Measurements from ENCODE around the gene TDO2.

TDO2 gene

DNA sequence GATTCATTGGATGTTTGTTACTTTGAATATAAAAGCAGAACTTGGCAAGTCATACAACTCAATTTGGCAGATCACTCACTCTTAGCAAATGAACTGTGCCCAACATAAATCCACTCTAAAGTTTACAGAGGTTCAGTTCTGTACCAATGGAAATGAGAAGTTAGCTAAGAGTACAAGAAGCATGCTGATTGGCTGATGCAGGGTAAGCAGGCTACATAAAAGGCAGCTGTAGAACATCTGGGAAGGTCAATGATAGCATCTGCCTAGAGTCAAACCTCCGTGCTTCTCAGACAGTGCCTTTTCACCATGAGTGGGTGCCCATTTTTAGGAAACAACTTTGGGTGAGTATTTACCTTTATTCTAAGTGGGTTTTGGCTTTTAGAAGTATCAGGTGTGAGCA, at the start of gene TDO2:
TDO2 (plus strand) TSS at position 244 of the 400 bp plus-strand sequence; CDS start at position 307, 63 bp downstream.
- Histone ChIP-seq H3K27ac (ENCODE audit: low read depth, low read length) (no peak within 1 kb of the TSS), H3K36me3 (ENCODE audit: control insufficient read depth, insufficient read depth, low read length) (no peaks in the 10 kb centered on the region), H3K27me3 (ENCODE audit: control insufficient read depth, insufficient read depth, low read length) (no peaks in the 10 kb centered on the region), H3K4me1 (ENCODE audit: control insufficient read depth, insufficient read depth, low read length) (peaks cover 14% of the 10 kb centered on the region; the same call in 1 of the 2 replicates), H3K9ac (ENCODE audit: low read length) (no peak within 1 kb of the TSS), H3K4me3 (ENCODE audit: low read depth, low read length) (no peak within 1 kb of the TSS), H3K9me3 (ENCODE audit: control insufficient read depth, insufficient read depth, low read depth, low read length) (no peaks in the 10 kb centered on the region)

DNA sequence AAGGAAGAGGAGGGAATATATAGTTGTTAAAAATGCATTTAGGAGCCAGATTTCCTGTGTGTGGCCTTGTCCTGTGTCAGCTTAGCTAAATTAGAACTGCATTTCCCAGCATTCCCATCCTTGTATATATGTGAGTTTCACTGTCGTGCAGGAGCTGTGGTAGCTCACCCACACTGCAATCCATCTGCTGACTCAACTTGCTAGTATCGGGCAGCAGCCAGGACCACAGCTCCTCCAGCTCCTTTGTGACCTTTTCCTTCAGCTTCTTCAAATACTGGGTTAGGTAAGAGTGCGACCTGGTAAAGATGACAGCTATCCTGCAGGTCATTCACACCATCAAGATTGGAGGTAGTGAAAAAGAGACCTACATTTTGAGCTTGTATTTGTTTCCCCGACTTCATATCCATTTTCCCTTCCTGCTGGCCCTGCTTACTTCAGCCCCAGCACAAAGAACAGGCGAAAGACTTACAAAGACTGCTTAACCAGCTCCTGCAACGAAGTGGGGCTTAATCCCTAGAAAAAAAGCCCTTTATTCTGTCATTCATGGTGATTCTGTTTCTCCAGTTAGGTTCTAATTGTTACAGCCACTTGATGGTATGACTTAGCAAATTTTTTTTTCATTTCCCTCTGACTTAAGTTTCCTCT, 48.8 kb upstream of the TDO2 start:
- Histone ChIP-seq H3K36me3 (ENCODE audit: control insufficient read depth, insufficient read depth, low read length) (no peaks in the 10 kb centered on the region), H3K4me3 (ENCODE audit: low read depth, low read length) (no peak overlapping the region), H3K27ac (ENCODE audit: low read depth, low read length) (no peak overlapping the region), H3K9ac (ENCODE audit: low read length) (no peak overlapping the region), H3K27me3 (ENCODE audit: control insufficient read depth, insufficient read depth, low read length) (no peaks in the 10 kb centered on the region), H3K4me1 (ENCODE audit: control insufficient read depth, insufficient read depth, low read length) (no peaks in the 10 kb centered on the region), H3K9me3 (ENCODE audit: control insufficient read depth, insufficient read depth, low read depth, low read length) (no peaks in the 10 kb centered on the region; the same call in 1 of the 2 replicates)

DNA sequence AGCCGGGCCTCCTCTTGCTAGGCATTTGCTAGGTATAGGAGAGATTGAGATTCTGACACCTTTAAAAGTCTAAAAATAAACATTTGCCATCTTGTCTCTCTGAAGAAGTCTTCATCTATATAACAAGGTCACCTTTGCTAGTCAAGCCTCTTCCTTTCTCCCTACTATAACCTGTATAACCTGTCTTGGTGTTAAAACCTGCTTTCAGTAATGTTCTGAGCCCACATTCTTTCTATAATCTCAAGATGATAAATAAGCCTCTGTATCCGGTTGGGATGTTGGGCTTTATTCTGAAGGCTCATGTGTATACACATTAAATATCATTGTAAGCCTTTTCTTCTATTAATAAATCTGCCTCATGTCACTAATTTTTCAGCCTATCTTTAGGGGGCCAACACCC, 47.6 kb upstream of the TDO2 start:
- Histone ChIP-seq H3K27ac (ENCODE audit: low read depth, low read length) (no peak overlapping the region), H3K4me3 (ENCODE audit: low read depth, low read length) (no peak overlapping the region), H3K27me3 (ENCODE audit: control insufficient read depth, insufficient read depth, low read length) (no peaks in the 10 kb centered on the region), H3K9ac (ENCODE audit: low read length) (no peak overlapping the region), H3K36me3 (ENCODE audit: control insufficient read depth, insufficient read depth, low read length) (no peaks in the 10 kb centered on the region), H3K4me1 (ENCODE audit: control insufficient read depth, insufficient read depth, low read length) (no peaks in the 10 kb centered on the region), H3K9me3 (ENCODE audit: control insufficient read depth, insufficient read depth, low read depth, low read length) (no peaks in the 10 kb centered on the region; the same call in 1 of the 2 replicates)

DNA sequence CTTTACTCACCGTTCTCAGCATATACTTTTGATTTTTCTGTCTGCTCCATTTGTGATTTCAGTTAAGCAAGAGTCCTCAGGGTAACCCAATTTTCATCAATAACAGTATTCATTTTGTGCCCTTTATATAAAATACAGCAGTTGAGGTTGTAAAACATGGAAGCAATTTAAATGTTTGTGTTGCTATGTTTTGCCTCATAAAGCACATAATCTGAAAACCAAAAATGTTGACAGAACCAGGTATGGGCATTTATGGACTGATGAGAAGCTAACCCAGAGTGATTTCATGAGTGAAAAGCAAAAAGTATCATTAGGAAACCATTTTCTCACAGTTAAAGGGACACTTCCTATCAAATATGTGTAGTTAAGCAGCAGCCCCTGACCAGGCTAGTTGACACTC, 37.3 kb upstream of the TDO2 start, which contains the start of gene ASIC5:
ASIC5 (minus strand) TSS at position 101 of the 400 bp plus-strand sequence; CDS start at position 50, 51 bp downstream.
- Histone ChIP-seq H3K4me3 (ENCODE audit: low read depth, low read length) (no peak within 1 kb of the TSS), H3K36me3 (ENCODE audit: control insufficient read depth, insufficient read depth, low read length) (no peaks in the 10 kb centered on the region), H3K27me3 (ENCODE audit: control insufficient read depth, insufficient read depth, low read length) (no peaks in the 10 kb centered on the region), H3K9me3 (ENCODE audit: control insufficient read depth, insufficient read depth, low read depth, low read length) (peaks cover 20% of the 10 kb centered on the region), H3K4me1 (ENCODE audit: control insufficient read depth, insufficient read depth, low read length) (no peaks in the 10 kb centered on the region), H3K27ac (ENCODE audit: low read depth, low read length) (no peak within 1 kb of the TSS), H3K9ac (ENCODE audit: low read length) (no peak within 1 kb of the TSS)

DNA sequence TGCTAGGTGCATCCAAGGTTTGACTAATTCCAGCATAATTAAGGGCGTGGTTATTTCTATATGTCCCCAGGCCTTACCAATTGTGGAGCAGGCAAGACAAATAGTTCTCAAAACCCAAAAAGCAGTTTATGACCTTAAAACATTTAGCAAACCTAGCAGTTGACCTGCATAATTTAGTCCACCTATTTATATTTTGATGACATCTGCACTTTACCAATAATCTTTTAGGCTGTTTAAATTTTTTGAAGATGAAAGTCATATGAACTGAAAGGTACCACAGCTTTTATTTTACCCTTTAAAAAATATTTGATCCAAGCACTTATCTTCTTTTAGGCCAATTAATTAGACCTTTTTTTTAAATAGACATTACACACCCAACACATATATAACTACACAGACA, 27.6 kb upstream of the TDO2 start:
- Histone ChIP-seq H3K4me3 (ENCODE audit: low read depth, low read length) (no peak overlapping the region), H3K27me3 (ENCODE audit: control insufficient read depth, insufficient read depth, low read length) (no peaks in the 10 kb centered on the region), H3K27ac (ENCODE audit: low read depth, low read length) (no peak overlapping the region), H3K4me1 (ENCODE audit: control insufficient read depth, insufficient read depth, low read length) (no peaks in the 10 kb centered on the region), H3K9me3 (ENCODE audit: control insufficient read depth, insufficient read depth, low read depth, low read length) (peaks cover 22% of the 10 kb centered on the region), H3K36me3 (ENCODE audit: control insufficient read depth, insufficient read depth, low read length) (no peaks in the 10 kb centered on the region), H3K9ac (ENCODE audit: low read length) (no peak overlapping the region)

DNA sequence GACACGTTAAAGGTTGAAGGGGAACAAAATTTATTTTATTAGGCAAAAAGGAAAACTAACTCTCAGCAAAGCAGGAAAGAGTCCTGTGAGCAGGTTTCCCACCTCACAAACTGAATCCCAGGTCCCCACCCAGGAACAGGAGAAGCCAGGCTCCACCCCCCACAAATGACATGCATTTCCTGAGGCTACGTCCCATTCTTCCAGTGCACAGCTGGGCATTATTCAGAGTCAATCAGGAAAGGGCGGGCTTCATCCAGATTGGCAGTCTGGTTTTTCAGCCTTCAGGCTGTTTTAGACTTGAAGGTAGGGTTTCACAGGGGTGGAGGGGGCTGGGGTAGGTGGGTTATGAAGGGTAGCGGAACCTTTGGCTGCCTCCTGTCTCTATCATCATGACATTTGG, 25.5 kb upstream of the TDO2 start:
- peaks cover 22% of the 10 kb centered on the region for H3K9me3 ChIP-seq (ENCODE audit: control insufficient read depth, insufficient read depth, low read depth, low read length)
- no peak overlapping the region for H3K4me3 ChIP-seq (ENCODE audit: low read depth, low read length)
- H3K27me3 ChIP-seq (ENCODE audit: control insufficient read depth, insufficient read depth, low read length) = no peaks in the 10 kb centered on the region
- H3K36me3 ChIP-seq (ENCODE audit: control insufficient read depth, insufficient read depth, low read length) = no peaks in the 10 kb centered on the region
- H3K9ac ChIP-seq (ENCODE audit: low read length) = no peak overlapping the region
- H3K27ac ChIP-seq (ENCODE audit: low read depth, low read length) = no peak overlapping the region
- H3K4me1 ChIP-seq (ENCODE audit: control insufficient read depth, insufficient read depth, low read length) = no peaks in the 10 kb centered on the region

DNA sequence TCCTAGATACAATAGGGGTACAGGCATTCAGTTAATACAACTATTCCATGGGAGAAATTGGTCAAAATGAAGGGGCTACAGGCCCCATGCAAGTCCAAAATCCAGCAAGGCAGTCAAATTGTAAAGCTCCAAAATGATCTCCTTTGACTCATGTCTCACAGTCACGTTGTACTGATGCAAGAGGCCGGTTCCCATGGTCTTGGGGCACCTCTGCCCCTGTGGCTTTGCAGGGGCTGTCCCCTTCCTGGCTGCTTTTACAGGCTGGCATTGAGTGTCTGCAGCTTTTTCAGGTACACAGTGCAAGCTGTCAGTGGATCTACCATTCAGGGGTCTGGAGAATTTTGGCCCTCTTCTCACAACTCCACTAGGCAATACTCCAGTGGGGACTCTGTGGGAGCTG, 24.9 kb upstream of the TDO2 start:
- Histone ChIP-seq H3K27ac (ENCODE audit: low read depth, low read length) (no peak overlapping the region), H3K9me3 (ENCODE audit: control insufficient read depth, insufficient read depth, low read depth, low read length) (peaks cover 26% of the 10 kb centered on the region), H3K9ac (ENCODE audit: low read length) (no peak overlapping the region), H3K4me3 (ENCODE audit: low read depth, low read length) (no peak overlapping the region), H3K27me3 (ENCODE audit: control insufficient read depth, insufficient read depth, low read length) (no peaks in the 10 kb centered on the region), H3K4me1 (ENCODE audit: control insufficient read depth, insufficient read depth, low read length) (no peaks in the 10 kb centered on the region), H3K36me3 (ENCODE audit: control insufficient read depth, insufficient read depth, low read length) (no peaks in the 10 kb centered on the region)

DNA sequence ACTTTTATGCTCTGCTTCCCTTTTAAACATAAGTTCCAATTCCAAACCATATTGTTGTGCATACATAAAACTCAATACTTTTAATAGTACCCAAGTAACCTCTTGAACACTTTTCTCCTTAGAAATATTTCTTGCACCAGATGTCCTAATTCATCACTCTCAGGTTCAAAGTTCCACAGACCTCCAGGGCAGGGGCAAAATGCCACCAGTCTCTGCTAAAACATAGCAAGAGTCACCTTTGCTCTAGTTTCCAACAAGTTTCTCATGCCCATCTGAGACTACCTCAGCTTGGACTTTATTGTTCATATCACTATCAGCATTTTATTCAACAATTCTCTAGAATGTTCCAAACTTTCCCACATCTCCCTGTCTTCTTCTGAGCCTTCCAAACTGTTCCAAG, 23.7 kb upstream of the TDO2 start:
- Histone ChIP-seq H3K9ac (ENCODE audit: low read length) (no peak overlapping the region), H3K36me3 (ENCODE audit: control insufficient read depth, insufficient read depth, low read length) (no peaks in the 10 kb centered on the region), H3K27me3 (ENCODE audit: control insufficient read depth, insufficient read depth, low read length) (no peaks in the 10 kb centered on the region), H3K4me1 (ENCODE audit: control insufficient read depth, insufficient read depth, low read length) (no peaks in the 10 kb centered on the region), H3K9me3 (ENCODE audit: control insufficient read depth, insufficient read depth, low read depth, low read length) (peaks cover 31% of the 10 kb centered on the region), H3K27ac (ENCODE audit: low read depth, low read length) (no peak overlapping the region), H3K4me3 (ENCODE audit: low read depth, low read length) (no peak overlapping the region)

DNA sequence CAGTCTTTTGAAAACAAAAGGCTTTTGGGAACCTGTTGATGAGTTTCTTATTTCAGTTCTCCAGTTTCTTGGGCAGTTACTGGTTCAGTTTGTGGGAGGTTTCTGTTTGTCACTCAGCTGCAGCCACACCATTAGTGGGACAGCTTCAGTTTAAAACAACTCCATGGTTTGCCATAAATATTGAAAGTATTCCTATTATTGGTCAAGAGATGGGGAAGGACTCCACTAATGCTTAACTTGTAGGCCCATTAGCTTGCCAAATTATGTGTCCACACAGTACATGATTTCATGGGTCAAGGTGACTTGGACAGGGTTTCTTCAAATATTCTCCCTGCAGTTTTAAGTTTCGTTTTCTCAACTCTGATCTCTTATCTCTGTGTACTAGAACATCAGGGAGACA, 21.9 kb upstream of the TDO2 start:
- H3K27ac ChIP-seq (ENCODE audit: low read depth, low read length) = no peak overlapping the region
- no peaks in the 10 kb centered on the region for H3K4me1 ChIP-seq (ENCODE audit: control insufficient read depth, insufficient read depth, low read length)
- H3K27me3 ChIP-seq (ENCODE audit: control insufficient read depth, insufficient read depth, low read length) = no peaks in the 10 kb centered on the region
- H3K36me3 ChIP-seq (ENCODE audit: control insufficient read depth, insufficient read depth, low read length) = no peaks in the 10 kb centered on the region
- no peak overlapping the region for H3K4me3 ChIP-seq (ENCODE audit: low read depth, low read length)
- H3K9me3 ChIP-seq (ENCODE audit: control insufficient read depth, insufficient read depth, low read depth, low read length) = peaks cover 30% of the 10 kb centered on the region
- H3K9ac ChIP-seq (ENCODE audit: low read length) = no peak overlapping the region

DNA sequence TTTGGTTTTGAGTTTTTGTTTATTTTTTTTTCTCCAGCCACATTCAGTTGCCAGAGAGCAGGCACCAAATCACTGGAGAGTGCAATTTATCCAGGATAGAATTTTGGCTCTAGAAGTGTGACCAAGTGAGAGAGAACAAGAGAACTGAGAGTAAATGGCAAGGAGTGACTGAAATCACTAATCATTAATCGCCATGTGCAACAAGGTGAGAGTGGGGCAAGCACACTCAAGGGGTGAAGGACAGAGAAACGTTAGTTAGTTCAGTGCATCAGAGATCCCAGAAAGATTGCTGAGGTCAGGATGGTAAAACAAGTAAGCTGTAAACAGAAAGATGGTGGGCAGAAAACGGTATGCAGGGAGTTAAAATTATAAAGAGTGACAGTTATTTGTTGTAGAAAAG, 19.6 kb upstream of the TDO2 start:
- H3K27ac ChIP-seq (ENCODE audit: low read depth, low read length) = no peak overlapping the region
- no peaks in the 10 kb centered on the region for H3K4me1 ChIP-seq (ENCODE audit: control insufficient read depth, insufficient read depth, low read length)
- H3K36me3 ChIP-seq (ENCODE audit: control insufficient read depth, insufficient read depth, low read length) = no peaks in the 10 kb centered on the region
- no peak overlapping the region for H3K9ac ChIP-seq (ENCODE audit: low read length)
- no peak overlapping the region for H3K4me3 ChIP-seq (ENCODE audit: low read depth, low read length)
- H3K27me3 ChIP-seq (ENCODE audit: control insufficient read depth, insufficient read depth, low read length) = no peaks in the 10 kb centered on the region
- peaks cover 16% of the 10 kb centered on the region; the same call in 1 of the 2 replicates for H3K9me3 ChIP-seq (ENCODE audit: control insufficient read depth, insufficient read depth, low read depth, low read length)

DNA sequence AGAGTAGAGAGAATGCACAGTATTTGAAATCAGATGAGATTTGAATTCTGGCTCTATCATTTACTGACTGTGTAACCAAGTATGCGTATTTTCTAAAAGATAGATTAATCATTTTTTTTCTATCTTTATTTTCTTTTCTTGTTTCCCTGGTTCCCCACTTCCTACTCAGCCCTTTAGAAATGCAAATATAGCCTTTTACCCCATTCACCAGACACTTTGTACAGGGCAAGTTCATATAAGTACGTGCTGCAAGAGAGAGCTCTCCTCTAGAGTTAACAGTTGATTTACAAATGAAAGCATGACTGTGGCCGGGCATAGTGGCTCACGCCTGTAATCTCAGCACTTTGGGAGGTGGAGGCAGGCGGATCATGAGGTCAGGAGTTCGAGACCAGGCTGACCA, 17.8 kb upstream of the TDO2 start:
- peaks cover 9% of the 10 kb centered on the region; the same call in 1 of the 2 replicates for H3K9me3 ChIP-seq (ENCODE audit: control insufficient read depth, insufficient read depth, low read depth, low read length)
- no peaks in the 10 kb centered on the region for H3K27me3 ChIP-seq (ENCODE audit: control insufficient read depth, insufficient read depth, low read length)
- no peak overlapping the region for H3K27ac ChIP-seq (ENCODE audit: low read depth, low read length)
- H3K4me3 ChIP-seq (ENCODE audit: low read depth, low read length) = no peak overlapping the region
- H3K9ac ChIP-seq (ENCODE audit: low read length) = no peak overlapping the region
- no peaks in the 10 kb centered on the region for H3K36me3 ChIP-seq (ENCODE audit: control insufficient read depth, insufficient read depth, low read length)
- no peaks in the 10 kb centered on the region for H3K4me1 ChIP-seq (ENCODE audit: control insufficient read depth, insufficient read depth, low read length)
